ENCODE results near the gene MEX3D.

DNA sequence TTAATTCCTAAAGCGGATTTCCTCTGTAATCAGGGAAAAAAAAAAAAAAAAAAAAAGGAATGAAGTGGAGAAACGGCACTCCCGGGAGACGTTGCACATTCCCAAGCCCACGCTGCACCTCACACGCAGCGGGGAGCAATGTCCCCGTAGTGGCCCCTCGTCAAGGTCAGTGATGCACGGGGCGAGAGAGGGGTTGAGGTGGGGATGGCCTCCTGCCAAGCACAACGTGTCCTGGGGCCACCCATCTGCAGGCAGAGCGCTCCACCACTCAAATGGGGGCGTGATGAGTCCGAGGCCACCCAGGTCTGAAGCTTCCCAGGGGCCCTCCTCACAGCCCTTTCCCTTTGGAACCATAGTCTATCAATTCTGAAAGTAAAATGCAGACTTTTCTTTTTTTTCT is 29.1 kb downstream of the MEX3D start:
- TF ChIP-seq POLR2AphosphoS5 (IDR thresholded peaks at IDR 0.05; ENCODE audit: low read depth, low read length): no peak
- TF ChIP-seq POLR2A (IDR thresholded peaks at IDR 0.05; ENCODE audit: low read depth, low read length): no peak
- no peak for TF ChIP-seq PAX5 (IDR thresholded peaks at IDR 0.05; ENCODE audit: insufficient read depth, low read length, severe bottlenecking)
- TF ChIP-seq SPI1 (IDR thresholded peaks at IDR 0.05; ENCODE audit: low read depth, low read length): no peak
- no peak for TF ChIP-seq TAF1 (IDR thresholded peaks at IDR 0.05; ENCODE audit: low read depth, low read length)
